CD4-positive, alpha-beta T cell treated with Interleukin-17A for 1 hour (primary cell): Measurements from ENCODE around the gene GGA1.
A peak's percentile ranks its signal among the peaks of the same experiment; 100 is the strongest.

Experiments
- DNase-seq: peaks from one replicate; pipeline ENCODE4 v3.0.0-alpha.2; 2020

The GGA1 gene

DNA sequence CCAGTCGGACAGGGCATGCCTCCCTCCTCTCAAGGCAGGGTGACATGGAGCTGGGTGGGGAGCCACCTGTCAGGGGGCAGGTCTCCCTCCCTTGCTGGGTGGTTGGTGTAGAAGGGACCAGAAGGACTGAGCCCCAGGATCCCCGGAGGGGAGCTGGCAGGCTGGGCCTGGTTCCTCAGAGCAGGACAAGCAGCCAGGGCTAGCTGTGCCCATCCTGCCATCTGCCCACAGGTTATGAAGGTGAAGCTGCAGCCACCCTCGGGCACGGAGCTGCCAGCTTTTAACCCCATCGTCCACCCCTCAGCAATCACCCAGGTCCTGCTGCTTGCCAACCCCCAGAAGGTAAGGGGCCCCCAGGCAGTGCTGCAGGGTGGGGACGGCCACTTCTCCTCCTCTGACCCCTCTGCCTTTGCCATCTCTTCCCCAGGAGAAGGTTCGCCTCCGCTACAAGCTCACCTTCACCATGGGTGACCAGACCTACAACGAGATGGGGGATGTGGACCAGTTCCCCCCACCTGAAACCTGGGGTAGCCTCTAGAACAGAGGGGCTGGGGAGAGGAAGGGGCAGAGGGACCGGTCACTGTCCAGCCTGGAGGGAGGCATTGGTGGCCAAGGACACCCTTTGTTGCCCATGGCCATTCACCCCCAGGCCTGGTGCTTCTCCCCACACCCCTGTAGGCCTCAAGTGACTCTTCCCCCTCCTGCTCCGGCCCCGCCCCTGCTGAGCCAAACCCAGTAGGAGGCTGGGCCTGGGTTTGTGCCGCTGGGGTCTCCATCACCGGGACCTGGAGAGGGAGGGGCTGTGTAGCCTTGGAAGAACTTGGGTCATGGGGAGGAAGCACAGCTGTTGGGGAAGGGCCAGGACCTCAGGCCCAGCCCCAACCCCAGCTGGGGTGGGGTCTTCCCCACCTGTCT, 23.8 kb downstream of the GGA1 start:
- DNase-seq, result no peak

GRCh38 chr22:37633089-37633624, 24.5 kb downstream of the GGA1 start:
- peak; percentile 73 for DNase-seq

- DNase-seq, result peak; percentile 67
Observed at GRCh38 chr22:37633625-37634416, 25.2 kb downstream of the GGA1 start.

DNA sequence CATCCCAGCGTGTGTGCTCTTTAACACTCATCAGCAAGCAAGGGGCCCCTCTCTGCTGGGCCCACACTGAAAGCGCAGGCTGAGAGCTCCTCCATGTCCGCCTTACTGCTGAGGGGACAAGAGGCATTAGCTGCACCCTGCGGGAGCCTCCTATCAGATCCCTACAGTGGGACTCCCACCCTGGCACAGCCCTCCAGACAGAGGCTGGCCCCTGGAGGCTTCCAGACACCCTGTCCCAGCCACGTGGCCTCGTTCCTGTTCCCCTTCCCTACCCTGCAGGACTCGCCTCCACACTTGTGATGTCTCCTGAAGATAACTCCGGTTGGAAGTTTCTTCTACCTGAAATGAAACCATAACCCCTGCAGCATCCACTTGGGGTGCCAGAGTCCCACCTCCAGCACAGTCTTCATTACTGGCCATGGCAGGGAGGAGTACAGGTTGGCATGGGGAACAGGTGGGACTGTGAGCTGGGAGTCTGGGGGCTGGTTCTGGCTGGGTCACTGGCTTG, 25.8 kb downstream of the GGA1 start:
- no peak for DNase-seq

DNA sequence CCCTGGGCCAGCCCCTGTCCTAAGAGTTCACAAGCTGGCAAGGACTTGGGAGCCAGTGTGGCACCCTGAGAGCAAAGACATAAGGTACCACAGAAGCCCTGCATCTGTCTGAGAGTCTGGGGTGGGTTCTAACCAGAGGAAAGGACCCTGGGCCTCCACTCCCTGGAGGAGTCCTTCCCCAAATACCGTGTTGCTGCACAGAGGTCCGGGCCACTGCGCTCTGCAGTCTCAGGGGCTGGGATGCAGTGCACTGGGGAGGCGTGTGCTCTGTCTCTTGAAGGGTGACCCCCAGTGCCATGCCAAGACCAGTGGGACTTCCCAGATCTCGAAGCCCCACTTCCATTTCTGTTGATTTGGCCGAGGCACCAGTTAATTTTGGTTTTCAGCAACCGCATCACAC, 26.5 kb downstream of the GGA1 start:
- no peak for DNase-seq

DNA sequence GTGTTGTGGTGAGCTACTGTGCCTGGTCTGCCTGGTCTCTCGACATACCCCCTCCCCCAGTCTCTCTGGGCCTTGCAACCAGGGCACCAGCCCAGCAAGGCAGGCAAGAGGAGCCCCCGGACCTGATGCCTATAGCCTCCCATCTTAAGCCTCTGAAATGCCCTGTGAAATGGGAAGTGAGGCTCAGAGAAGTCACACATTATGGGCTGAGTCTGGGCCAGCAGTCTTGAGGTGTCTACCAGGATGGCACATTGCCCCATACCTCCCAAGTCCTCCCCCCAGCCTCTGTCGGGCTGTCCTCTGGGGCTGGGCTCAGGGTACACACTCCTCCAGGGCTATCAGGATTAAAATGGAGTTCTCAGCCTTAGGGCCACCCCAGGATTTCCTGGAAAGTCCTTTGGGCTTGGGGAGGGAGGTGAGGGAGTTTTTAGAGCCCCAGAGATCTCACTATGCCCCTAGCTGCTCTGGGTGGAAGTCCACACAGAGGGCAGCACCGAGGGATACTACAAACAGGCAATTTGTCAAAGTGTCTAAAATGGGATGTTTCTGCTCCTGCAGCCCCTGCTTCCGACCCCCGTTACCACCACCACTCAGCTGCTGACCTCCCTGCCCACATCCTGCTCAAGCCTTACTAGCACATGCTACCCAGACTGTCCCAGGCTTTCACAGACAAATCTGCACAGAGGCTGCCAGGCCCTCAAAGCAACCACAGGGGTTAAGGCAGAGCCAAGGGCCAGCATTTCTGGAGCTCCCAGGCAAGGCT, 27.7 kb downstream of the GGA1 start:
- DNase-seq, result peak; percentile 42

GRCh38 chr22:37636949-37637273, 28.3 kb downstream of the GGA1 start:
- DNase-seq, result no peak

DNA sequence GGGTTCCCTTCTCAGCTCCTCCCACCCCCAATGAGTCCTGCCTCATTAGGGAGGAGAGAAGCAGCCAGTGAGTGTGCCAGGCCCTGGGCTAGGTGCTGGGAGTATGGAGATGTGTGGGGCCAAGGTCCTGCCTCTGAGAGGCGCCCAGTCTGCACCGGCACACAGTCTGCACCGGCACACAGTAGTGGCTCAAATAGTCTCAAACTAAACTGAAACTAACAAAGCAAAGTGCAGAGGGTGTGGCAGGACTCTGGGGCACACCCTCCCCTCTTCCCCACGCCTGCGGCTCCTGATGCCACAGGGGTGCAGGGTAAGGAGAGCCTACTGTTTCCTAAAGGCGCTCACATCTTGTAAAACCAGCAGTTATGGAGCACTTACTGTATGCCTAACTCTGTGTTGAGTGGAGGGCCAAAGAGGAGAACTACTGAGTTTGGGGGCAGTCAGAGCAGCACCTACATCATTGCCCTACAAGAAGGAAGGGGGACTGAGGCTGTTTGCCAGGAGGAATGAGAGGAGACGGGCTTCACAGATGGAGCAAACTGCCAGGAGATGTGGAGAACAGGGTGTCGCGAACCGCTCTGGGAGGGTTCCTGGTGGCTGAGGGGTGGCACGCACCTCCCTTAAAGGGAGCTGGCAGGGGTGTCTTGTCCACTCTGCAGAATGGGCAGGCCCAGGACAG, 29.9 kb downstream of the GGA1 start:
- DNase-seq, result peak; percentile 54

DNA sequence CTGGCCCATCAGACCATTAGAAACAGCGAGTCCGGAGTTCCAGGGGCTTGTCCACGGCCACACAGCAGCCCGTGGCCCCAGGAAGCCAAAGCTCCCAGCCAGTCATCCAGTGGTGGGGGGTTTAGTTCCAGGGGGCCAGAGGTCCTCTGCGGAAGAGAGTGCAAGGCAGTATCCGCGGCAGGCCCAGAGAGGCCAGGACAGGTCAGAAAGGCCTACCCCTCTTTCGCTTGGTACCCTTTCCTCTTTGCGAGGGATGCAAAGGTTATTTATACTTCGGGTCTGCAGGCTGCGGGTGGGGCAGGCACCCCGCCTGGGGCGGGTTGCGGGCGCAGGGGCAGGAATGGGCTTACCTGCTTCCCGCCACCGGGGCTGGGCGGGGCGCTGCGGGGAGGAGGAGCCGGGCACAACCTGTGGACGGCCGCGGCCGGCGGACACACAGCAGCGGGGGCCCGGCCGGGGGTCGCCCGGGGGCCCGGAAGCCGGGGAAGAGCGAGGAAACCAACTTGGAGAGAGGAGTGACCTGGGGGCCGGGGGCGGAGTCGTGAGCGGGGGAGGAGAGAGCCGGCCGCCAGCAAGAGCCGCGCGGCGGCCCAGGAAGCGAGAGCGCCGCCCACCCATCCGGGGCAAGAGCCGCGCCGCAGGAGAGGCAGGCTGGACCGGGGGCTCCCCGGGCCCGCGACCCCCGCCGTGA, 30.6 kb downstream of the GGA1 start, which contains the start of gene SH3BP1:
Gene SH3BP1, plus strand, starts transcription at position 600 of the 691 bp plus-strand sequence. CDS start 119 bp downstream, outside the sequence.
- peak; percentile 66 for DNase-seq

DNA sequence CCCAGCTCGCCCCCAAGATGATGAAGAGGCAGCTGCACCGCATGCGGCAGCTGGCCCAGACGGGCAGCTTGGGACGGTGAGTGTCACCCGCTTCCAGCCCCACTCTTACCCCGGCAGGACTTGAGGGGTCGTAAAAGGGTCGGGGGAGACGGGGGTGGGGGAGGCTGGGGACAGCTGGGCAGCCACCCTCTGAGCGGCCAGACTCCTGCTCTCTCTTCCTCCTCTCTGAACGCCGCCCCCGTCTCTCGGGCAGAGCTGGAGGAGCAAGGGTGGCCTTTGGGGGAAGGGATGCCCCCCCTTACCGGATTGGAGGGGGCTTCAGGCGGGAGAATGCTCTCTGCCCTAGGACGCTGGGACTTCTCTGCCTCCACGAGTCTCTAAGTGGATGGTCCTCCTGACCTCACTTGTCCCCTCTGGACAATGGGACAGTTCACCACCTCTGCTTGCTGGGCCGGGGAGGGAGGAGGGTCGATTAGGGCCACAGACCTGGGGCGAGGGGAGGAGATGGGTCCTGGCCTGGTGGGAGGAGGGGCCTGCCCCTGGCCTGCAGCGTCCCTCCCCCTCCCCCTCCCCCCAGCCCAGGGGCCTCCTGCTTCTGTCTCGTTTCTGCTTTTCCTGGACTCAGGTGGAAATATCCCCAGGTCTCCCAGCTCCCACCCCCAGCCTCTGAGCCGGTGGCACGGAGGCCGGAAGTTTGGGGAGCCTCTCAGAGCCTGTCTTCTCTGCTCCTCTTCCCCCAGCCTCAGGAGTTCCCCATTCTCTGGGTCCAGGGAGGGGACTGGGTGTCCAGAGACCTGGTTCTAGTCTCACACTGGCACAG, 31.3 kb downstream of the GGA1 start:
- no peak for DNase-seq

- no peak for DNase-seq
Observed at GRCh38 chr22:37640591-37641560, 32.2 kb downstream of the GGA1 start.

DNA sequence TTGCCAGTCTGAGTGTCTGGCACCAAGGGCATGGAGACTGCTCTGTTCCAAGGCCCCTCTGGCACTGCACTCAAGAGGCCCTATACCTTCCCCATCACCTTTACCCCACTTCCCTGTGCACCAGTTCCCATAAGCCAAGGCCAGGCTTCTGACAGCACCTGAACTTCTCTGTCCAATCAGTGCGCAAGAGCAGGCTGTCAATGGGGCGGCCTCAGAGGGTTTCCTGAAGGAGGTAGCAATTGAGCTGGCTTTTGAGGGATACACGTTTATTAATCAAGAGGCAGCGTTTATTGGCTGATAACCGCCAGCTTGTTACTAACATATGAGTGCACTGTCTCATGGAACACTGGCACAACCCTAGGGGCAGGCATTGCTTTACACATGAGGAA, 32.9 kb downstream of the GGA1 start:
- DNase-seq, result no peak

DNA sequence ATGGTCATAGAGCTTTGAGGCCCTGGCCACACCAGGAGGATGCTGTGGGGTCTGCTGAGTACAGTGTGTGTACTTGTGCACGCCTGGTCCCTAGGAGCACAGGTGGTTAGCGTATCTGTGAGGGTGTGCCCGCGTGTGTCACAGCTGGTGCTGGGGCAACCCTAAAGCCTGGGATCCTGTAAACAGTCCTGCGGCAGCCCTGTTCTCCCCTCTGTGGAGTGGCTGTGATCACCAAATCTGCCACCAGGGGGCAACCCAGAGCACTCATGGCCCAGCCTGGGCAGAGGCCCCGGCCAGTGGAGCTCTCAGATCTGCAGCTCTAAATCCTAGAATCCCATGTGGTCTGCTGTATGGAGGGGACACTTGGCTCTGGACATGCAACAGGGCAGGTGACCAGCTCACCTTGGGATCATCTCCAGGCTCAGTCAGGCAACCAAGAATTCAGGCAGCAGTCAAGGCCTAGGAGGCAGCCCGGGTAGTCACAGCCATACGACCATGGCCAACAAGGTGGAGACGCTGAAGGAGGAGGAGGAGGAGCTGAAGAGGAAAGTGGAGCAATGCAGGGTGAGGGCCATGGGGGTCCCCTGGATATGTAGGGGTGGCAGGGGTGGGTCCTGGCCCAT, 34.7 kb downstream of the GGA1 start:
- DNase-seq, result peak; percentile 86

DNA sequence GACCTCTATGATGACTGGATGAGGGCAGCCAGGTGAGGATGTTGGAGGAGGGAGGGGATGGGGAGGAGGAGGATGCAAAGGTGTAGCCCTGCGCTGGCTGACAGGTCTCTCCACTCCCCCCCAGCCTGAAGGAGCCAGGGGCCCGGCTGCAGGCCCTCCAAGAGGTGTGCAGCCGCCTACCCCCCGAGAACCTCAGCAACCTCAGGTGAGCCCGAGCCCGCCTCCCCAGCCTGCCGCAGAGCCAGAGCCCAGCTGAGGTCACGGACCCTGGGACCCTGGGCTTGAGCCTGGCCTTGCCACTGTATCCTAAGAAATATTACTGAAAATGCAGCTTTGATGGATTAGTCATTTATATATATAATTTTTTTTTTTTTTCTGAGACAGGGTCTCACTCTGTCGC, 38.7 kb downstream of the GGA1 start:
- no peak for DNase-seq

DNA sequence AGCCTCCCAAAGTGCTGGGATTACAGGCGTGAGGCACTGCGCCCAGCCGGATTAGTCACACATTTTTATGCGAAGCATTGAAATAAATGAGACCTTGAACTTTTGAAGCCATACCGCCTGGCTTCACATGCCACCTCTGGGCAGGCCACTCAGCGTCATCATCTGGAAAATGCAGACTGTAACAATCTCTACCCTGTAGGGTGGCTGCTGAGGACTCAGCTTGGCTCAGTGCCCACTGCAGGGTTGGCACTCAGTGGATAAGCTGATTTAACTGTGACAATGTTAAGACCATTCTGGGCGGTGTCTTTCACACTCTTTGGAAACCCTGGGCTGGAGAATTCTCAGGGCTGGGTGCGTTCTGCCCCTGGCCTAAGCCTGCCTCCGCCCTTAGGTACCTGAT, 39.3 kb downstream of the GGA1 start:
- no peak for DNase-seq

- no peak for DNase-seq
Observed at GRCh38 chr22:37650463-37651136, 42.0 kb downstream of the GGA1 start.

GRCh38 chr22:37654563-37655251, 46.1 kb downstream of the GGA1 start:
- DNase-seq, result no peak

DNA sequence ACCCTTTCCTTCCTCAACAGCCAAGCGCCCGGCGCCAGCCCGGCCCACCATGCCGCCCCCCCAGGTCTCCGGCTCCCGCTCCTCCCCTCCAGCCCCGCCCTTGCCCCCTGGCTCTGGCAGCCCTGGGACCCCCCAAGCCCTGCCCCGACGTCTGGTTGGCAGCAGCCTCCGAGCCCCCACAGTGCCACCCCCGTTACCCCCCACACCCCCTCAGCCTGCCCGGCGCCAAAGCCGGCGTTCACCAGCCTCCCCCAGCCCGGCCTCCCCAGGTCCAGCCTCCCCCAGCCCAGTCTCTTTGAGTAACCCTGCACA, 46.6 kb downstream of the GGA1 start:
- no peak for DNase-seq
